Astrocyte of the hippocampus (primary cell): ENCODE results near the gene CTSK.
"Not testable (repeated sequence)": the region's sequence is repeated elsewhere in the genome, so short reads cannot be mapped to it uniquely, and the experiment has no call there.

Experiments
- DNase-seq: peaks from one replicate; pipeline ENCODE4 v3.0.0; 2011; ENCODE audit warnings: low read depth, low spot score

Gene CTSK

DNA sequence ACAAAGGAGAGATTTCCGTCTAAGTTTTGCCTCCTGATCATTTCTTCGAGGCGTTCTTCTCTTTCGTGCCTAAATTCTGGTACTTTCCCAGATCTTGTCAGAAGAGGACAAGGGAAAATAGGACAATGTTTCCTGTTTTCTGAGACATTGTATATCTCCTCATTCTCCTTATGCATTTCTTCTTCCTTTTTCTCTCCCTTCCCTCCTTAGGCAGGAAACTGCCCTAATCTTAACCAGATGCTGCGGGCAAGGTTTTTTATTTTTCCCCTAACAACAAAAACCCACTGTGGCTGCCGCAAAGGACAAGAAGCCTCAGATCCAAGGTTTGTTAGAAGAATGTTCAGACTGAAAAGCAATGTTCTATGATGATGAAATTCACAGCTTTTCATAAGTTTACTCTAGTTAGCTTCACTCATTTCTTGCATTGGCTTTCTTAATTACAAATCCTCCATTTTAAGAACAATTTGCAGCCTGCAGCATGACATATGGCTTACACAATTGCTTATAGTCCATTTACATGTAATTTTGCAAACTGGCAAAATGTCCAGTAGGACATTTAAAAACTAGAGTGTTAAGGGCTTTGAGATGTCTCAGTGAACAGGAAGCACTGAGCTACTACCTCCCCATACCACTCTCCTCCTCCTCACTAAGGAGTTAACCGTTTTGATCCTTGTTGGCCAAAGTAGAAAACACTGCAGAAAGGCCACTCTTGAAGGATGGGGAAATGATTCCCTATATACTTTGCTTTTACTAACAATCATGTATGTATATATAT lies 624 bp downstream of the CTSK start:
- no peak for DNase-seq

GRCh38 chr1:150805899-150806298 lies 2.2 kb downstream of the CTSK start:
- no peak for DNase-seq

GRCh38 chr1:150804671-150805070 lies 3.4 kb downstream of the CTSK start:
- DNase-seq, result no peak

GRCh38 chr1:150799089-150799488 lies 9.0 kb downstream of the CTSK start:
- DNase-seq, result peak; percentile 50

DNA sequence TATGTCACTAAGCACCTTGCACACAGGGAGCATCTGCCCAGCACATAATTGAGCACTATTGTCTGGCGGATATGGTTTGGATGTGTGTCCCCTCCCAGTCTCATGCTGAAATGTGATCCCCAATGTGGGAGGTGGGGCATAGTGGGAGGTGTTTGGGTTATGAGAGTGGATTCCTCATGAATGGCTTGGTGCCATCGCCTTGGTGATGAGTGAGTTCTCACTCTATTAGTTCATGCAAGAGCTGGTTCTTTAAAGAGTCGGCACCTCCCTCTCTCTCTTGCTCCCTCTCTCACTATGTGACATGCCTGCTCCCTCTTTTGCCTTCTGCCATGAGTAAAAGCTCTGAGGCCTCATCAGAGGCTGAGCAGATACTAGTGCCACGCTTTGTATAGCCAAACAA lies 9.5 kb downstream of the CTSK start:
- DNase-seq, result peak; percentile 66

GRCh38 chr1:150796374-150796773 lies 11.7 kb downstream of the CTSK start:
- no peak for DNase-seq

GRCh38 chr1:150793778-150794177 lies 14.3 kb downstream of the CTSK start:
- not testable (repeated sequence) for DNase-seq

DNA sequence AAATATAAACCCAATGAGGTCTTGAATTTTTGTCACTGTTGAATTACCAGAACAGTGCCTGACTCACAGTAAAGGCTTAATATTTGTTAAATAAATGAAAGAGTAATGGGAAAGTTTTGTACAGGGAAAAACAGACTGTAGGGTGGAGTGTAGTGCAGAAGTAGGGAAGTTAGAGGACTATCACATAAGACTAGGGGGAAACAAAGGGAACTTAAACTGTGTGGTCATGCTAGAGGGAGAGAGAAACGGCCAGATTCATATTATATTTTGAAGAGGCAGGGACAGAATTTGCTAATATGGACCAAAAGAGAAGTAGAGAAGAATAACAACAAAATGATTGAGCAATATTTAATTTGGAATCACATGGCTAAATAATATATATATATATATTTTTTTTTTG lies 14.8 kb downstream of the CTSK start:
- no peak for DNase-seq

GRCh38 chr1:150791585-150791984 lies 16.5 kb downstream of the CTSK start:
- no peak for DNase-seq

GRCh38 chr1:150789396-150789795 lies 18.7 kb downstream of the CTSK start:
- DNase-seq, result no peak

GRCh38 chr1:150788946-150789345 lies 19.1 kb downstream of the CTSK start:
- DNase-seq, result no peak

- DNase-seq, result no peak
Observed at GRCh38 chr1:150787455-150787854, 20.6 kb downstream of the CTSK start.

DNA sequence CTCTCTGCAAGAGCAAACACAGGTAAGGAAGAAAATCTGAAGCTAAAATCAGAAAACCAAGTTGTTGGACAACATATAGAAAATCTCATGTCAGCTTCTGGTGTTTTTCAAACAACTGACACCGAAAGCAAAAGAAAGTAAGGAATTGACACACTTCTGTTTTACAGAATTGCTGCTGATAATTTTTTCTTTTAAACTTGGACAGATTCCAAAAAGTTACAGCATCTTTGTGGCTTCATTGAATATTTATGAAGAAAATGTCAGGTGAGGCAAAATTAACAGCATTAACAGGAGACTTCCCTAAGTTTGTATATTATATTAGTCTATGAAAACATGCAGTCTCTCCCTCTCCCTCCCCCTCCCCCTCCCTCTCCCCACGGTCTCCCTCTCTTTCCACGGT lies 27.6 kb downstream of the CTSK start:
- no peak for DNase-seq

DNA sequence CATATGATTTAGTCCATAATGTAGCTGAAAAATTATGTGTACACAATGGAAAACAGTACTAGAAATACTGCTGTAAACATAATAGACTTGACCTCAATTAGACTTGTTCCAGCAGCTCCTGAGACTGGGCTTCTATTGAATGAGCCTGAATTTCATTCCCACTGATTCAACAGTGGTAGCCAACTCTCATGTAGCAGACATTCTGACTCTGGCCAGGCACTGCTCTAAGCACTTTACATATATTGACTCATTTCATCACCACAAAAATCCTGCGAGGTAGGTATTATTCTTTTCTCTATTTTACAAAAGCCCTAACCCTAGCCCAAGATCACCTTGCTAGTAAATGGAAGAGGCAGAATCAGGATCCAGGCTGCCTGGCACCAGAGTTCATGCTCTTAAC lies 29.7 kb downstream of the CTSK start:
- DNase-seq, result peak; percentile 40

GRCh38 chr1:150777544-150777943 lies 30.5 kb downstream of the CTSK start:
- no peak for DNase-seq

- not testable (repeated sequence) for DNase-seq
Observed at GRCh38 chr1:150775931-150776505, 32.0 kb downstream of the CTSK start.

GRCh38 chr1:150775276-150775675 lies 32.8 kb downstream of the CTSK start:
- DNase-seq, result no peak

DNA sequence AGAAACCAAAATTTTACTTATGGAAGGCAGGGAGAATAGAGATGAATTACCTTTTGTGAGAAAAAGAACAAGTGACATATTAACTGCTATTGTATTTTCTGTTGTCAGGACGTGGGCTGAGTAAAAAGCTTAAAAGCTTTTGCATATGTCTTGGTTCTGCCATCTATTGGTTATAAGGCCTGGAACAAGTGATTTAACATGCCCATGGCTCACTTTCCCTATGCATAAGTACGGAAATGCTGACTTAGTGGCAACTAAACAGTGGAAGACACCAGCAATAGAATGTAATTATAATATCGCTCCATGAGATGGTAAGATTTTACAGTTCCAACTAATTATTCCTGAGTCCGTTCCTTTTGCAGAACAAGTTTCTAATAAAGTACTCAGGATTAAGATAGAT lies 35.7 kb downstream of the CTSK start:
- no peak for DNase-seq

DNA sequence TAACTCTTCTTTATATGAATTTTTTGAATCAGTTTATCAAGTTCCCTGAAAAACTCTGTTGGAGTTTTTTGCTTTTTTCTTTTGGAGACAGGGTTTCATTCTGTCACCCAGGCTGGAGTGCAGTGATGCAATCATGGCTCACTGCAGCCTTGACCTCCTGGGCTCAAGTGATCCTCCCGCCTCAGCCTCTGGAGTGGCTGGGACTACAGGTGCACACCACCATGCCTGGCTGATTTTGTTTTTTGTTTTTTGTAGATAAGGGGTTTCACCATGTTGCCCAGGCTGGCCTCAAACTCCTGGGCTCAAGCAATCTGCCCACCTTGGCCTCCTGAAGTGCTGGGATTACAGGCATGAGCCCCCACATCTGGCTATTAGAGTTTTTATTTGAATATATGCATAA lies 40.4 kb downstream of the CTSK start:
- DNase-seq, result not testable (repeated sequence)

DNA sequence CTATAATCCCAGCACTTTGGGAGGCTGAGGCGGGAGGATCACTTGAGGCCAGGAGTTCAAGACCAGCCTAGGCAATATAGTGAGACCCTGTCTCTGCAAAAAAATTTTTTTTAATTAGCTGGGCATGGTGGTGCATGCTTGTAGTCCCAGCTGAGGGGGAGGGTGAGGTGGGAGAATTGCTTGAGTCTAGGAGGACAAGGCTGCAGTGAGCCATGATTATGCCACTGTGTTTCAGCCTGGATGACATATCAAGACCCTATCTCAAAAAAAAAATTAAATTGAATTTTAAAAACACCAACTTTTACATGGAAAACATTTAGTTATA lies 42.1 kb downstream of the CTSK start:
- not testable (repeated sequence) for DNase-seq

DNA sequence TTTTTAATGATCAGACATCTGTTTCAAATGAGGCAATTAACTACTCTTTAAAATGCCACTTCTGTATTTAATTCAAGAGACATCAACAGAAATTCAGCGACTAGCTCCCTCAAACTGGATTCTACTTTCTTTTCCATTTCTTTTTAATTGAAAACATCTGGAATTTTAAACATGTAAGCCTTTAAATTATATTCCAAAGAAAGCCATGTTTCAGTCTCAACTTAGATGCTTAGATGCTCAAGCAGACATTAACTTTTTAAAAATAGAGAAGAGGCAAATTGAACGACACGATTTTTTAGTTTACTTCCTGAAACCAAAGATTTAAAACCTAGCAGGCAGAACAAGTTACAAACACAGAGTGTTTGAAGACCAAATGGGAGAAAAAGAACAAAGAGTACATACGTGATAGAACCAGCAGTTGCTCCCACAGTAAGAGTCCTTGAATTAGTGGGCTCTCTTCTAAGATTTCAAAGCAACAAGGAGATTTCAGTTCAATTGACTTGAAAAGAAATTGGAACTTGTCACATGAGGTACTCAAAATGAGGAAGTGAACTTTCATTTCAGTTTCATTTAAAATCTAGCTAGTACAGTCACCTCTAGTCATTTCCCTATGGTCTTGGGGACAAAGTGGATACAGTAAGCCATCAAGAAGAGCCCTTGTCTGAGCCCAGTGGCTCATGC lies 42.6 kb downstream of the CTSK start, which contains the start of gene CTSS:
Gene CTSS (minus strand): TSS at position 483 of the 681 bp plus-strand sequence. CDS start 1,015 bp downstream, outside the sequence.
- peak; percentile 5 for DNase-seq

GRCh38 chr1:150764617-150765101 lies 43.4 kb downstream of the CTSK start:
- DNase-seq, result peak; percentile 64

GRCh38 chr1:150763018-150763417 lies 45.0 kb downstream of the CTSK start:
- DNase-seq, result no peak
